ENCODE data around the gene CEP112.
"Not testable (repeated sequence)": the region's sequence is repeated elsewhere in the genome, so short reads cannot be mapped to it uniquely, and the experiment has no call there.

Gene CEP112

DNA sequence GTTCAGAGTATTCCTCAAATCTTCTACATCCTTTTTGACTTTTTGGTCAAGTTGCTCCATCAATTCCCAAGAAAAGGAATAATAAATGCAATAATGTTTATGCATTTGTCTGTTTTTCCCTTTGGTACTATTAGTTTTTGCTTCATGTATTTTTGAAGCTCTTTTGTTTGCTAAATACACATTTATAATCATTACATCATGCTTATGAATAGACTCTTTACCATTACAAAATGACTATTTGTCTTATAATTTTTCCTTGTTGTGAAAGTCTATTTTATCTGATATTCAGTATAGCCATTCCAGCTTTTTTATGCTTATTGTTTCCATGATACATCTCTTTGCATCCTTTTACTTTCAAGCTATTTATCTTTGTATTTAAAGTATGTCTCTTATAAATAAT is 41.2 kb downstream of the CEP112 start:
- DNase-seq (ENCODE audit: low spot score): no peak

DNA sequence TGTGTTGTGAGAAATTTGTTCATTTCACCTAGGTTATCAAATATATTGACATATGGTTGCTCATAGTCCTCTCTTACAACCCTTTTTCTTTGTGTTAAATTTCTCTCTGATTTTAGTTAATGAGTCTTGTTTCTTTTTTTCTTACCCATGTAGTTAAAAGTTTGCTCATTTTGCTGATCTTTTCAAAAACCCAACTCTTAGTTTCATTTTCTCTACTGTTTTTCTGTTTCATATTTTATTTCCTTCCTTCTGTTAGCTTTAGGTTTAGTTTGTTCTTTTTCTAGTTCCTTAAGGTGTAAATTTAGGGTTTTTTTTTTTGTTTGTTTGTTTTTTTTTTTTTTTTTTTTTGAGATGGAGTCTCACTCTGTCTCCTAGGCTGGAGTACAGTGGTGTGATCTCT is 42.4 kb downstream of the CEP112 start:
- DNase-seq (ENCODE audit: low spot score): no peak

DNA sequence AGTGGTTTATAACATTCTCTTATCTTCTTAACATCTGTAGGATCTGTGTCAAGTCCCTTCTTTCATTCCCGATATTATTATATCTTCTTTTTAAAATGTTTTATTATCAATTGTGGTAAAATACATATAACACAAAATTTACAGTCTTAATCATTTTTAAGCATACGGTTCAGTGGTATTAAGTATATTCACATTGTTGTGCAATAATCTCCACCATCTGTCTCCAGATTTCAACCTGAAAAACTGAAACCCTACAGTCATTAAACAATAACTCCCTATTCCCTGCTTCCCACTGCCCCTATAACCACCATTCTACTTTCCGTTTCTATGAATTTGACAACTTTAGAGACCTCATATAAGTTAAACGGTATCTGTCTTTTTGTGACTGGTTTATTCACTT is 45.5 kb downstream of the CEP112 start:
- no peak for DNase-seq (ENCODE audit: low spot score)

DNA sequence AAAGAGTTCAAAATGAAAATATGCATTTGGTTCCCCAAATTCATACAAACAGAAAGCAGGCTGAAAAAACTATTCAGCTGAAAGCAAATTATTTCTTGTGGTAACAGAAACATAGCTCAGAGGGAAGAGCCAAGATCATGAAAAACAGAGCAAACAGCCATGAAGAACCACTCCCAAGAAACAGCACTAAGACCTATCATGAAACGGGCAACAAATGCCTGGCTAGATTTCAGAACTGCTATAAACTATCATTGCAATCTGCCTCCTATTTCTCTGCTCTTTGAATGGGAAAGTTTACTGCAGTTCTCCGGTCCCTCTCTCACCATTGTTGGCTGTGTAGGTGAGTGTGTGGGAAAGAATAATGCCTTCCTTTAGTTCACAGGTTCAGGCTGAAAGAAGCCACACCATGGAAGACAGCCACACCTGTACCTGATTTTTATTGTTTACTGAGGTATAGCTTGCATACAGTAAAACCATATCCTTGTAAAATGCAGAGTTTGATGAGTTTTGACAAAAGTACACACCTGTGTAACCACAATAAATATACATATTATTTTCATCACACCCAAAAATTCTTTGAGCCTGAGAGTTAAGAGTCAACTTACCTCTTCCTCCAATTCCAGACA is 48.2 kb downstream of the CEP112 start:
- DNase-seq (ENCODE audit: low spot score): no peak

DNA sequence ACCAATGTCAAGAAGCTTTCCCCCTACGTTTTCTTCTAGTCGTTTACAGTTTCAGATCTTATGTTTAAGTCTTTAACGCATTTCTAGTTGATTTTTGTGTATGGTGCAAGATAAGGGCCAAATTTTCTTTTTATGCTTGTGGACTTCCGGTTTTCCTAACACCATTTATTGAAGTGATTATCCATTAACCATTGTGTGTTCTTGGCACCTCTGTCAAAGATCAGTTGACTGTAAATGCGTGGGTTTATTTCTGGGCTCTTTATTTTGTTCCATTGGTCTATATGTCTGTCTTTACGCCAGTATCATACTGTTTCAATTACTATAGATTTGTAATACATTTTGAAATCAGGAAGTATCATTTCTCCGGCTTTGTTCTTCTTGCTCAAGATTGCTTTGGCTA is 49.5 kb downstream of the CEP112 start:
- DNase-seq (ENCODE audit: low spot score): no peak

DNA sequence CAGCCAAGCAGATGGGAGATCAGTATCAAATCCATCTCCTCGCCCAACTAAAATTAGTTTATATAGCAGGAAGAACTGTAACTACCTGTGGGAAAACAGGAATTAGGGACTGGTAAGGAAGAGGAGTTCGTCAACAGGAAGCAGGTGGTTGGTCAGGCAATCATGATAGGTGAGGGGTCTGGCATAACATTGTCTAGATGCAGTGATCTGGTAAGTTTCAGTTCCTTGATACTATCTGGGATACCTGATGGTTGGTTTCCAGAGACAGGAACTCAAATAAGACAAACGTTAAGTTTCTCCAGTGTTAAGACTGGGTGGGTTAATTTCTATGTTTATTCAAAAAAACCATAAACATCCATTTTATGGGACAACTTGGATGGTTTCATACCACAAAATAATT is 53.8 kb downstream of the CEP112 start:
- DNase-seq (ENCODE audit: low spot score): no peak

DNA sequence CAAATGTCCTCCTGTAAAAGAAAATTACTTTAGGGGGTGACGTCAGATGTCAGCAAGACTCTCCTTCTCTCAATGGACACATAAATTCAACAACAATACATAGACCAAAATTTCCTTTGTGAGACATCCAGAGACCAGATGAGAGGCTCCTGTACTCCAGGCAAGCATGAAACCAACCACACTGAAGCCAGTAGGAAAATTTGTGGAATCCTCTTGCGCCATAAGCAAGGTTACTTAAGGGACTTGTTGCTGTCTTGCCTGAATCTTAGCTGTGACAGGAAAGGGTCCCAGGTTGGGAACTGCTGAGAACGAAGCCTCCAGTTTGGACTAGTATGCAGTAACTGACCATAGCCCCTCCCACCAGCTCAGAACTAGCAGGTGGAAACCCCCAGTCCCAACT is 56.0 kb downstream of the CEP112 start:
- no peak for DNase-seq (ENCODE audit: low spot score)

DNA sequence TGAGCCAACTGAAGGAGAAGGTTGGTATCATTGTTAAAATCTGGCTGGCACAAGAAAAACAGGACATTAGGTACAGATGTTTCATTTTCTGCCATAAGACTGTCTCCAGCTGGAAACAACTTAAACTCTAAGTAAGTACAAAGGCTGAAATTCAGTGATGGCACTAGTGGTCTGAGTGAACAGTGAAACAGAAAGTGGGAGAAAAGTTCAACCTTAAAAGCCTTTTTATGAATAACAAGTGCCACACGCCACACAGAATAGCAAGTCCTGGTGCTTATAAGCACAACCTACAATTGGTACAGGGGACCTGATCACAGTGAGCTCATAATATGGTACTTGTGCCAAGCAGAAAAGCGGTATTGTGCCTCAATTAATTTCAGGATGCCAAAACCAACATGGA is 56.7 kb downstream of the CEP112 start:
- no peak for DNase-seq (ENCODE audit: low spot score)

DNA sequence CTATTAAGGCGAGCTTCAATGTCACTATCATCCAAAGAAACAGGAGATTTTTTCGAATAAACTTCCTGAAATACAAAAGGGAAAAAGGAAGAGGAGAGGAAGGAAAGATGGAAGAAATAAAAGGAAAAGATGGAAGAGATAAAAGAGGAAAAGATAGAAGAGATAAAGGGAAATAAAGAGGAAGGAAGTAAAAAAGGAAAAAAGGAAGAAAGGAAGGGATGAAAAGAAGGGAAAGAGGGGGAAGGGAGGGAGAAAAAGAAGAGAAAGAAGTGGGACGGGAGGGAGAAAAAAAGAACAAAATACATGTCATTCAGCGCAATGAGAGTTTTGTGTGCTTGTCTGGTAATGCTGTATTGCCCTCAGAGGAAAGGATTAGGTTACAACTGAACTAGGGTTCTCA is 62.2 kb downstream of the CEP112 start:
- no peak for DNase-seq (ENCODE audit: low spot score)

DNA sequence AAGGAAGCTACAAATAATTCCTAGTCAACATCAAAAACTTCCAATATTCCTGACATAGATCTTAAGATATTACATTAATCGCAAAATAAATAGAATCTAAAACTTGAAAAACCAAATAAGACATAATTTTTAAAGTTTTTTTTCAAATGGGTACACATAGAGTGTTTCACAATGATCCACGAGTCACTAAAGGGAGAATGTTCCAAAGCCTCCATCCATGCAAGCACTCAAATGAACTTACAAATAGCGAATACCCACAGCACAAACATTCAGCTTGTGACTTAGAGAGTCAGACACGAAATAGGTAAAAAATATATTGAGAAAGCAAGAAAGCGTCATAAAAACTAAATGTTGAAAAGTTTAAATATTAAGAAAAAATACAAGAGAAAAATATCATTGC is 65.7 kb downstream of the CEP112 start:
- DNase-seq (ENCODE audit: low spot score): no peak

DNA sequence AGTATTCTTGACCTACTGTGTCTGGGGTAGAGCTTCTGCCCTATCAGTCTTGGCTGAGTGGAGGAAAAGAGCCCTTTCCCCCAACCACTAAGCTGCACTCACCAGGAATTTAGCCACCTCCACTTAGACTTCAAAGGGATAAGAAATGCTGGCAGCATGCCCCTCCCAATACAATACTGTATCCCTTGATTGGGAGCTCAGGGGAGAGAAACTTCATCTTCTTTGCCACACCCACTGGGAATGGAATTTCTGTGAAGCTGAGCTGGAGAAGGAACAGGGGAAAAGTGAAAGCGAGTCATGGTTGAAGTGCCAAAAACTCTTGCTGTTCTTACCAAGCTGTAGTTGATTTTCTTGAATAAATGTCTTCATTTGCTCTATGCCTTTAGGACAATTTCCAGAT is 68.8 kb downstream of the CEP112 start:
- no peak for DNase-seq (ENCODE audit: low spot score)

DNA sequence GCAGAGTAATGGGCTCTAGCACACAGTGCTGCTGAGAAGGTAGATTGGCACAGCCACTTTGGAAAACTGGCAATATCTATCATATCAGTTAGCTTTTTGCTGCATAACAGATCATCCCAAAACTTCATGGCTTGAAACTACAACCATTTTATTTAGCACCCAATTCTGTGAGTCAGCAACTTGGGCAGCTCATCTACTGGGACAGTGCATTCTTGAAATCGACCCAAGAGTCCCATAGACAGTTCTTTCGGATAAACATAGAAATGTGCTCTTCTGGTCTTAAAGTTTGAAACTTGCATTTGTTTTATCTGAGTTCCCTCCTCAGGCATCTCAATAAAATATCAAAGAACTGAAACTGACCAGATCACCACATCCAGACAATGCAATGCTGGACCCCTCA is 76.7 kb downstream of the CEP112 start:
- no peak for DNase-seq (ENCODE audit: low spot score)

DNA sequence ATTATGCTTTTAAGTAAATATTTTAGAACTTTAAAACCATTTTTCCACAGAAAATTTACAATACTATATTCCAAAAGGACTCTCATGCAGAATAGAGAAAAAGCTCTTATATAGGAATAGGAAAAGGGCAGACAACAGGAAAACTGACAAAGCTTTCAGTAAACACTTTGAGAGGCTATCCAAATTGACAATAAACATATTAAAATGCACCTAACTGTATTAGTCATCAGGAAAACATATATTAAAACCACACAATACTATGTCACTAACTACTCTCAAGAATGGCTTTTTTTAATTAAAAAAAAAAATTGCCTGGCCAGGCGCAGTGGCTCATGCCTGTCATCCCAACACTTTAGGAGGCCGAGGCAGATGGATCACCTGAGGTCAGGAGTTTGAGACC is 77.3 kb downstream of the CEP112 start:
- no peak for DNase-seq (ENCODE audit: low spot score)

DNA sequence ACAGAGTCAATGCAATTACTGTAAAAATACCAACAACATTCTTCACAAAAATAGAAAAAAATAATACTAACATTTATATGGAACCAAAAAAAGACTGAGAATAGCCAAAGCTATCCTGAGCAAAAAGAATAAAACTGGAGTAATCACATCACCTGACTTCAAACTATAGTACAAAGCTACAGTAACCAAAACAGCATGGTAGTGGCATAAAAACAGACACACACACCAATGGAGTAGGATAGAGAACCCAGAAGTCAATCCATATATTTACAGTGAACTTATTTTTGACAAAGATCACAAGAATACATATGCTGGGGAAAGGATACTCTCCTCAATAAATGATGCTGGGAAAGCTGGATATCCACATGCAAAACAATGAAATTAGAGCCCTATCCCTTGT is 84.2 kb downstream of the CEP112 start:
- DNase-seq (ENCODE audit: low spot score): no peak

DNA sequence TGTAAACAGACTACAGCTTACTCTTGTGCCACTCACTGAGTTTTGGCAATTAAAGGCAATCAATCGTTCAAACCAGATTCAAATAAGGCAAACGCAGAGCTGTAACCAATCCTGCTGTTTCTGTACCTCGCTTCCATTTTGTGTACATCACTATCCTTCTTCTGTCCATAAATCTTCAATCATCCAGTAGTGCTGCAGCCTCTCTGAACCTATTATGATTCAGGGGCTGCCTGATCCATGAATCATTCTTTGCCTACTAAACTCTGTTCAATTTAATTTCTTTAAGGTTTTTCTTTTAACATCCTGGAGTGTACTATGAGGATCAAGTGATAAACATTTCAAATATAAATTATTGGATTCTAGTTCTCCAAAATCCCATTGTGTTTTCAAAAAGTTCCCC is 93.9 kb downstream of the CEP112 start:
- DNase-seq (ENCODE audit: low spot score): no peak

DNA sequence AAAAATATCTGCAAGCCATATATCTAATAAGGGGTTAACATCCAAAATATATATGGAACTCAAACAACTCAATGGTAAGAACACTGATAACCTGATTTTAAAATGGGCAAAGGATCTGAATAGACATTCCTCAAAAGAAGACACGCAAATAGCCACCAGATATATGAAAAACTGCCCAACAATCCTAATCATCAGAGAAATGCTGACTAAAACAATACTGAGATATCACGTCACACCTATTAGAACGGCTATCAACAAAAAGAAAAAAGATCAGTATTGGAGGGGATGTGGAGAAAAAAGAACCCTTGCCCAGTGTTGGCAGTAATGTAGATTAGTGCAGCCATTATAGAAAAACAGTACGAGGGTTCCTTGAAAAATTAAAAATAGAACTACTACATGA is 97.2 kb downstream of the CEP112 start:
- DNase-seq (ENCODE audit: low spot score): no peak

DNA sequence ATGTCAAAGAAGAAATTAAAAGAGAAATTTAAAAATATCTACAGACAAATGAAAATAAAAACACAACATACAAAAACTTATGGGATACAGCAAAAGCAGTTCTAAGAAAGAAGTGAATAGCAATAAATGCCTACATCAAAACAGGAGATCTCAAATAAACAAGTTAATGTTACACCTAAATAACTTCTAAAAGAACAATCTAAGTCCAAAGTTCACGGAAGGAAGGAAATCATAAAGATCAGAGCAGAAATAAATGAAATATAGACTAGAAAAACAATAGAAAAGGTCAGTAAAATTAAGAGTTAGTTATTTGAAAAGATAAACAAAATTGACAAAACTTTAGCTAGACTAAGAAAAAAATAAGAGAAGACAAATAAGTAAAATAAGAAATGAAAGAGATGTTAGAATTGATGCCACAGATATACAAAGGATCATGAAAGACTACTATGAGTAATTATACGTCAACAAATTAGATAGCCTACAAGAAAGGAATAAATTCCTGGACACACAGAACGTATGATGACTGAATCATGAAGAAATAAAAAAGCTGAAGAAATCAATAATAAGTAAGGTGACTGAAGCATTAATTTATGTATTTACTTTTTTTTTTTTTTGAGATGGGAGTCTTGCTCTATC is 100.4 kb downstream of the CEP112 start:
- no peak for DNase-seq (ENCODE audit: low spot score)

DNA sequence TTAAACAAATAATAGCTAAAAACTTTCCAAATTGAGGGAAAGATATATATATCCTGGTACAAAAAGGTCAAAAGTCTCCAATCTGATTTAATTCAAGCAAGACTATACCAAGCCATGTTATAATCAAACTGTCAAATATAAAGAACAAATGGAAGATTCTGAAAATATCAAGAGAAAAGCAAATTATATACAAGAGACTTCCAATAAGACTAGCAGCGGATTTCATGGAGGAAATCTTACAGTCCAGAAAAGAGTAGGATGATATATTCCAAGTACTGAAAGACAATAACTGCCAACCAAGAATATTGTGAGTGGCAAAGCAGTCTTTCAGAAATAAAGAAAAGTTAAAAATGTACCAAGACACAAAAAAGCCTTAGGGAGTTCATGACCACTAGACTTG is 102.2 kb downstream of the CEP112 start:
- no peak for DNase-seq (ENCODE audit: low spot score)

DNA sequence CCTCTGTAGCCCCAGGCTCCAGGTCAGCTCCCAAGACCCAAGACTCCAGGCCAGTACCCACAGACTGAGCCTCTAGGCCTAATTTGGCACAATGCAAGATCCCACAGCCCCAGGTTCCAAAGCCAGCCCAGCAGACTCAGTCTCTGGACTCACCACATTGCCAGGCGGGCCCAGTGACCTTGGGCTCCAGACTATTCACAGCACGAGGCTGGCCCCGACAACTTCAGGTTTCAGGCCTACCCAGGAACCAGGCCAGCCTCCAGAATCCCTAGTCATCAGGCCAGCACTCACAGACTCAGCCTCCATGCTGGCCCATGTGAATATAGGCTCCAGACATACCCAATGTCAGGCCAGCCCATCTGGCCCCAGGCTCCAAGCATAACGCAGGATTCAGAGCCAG is 103.8 kb downstream of the CEP112 start:
- no peak for DNase-seq (ENCODE audit: low spot score)

DNA sequence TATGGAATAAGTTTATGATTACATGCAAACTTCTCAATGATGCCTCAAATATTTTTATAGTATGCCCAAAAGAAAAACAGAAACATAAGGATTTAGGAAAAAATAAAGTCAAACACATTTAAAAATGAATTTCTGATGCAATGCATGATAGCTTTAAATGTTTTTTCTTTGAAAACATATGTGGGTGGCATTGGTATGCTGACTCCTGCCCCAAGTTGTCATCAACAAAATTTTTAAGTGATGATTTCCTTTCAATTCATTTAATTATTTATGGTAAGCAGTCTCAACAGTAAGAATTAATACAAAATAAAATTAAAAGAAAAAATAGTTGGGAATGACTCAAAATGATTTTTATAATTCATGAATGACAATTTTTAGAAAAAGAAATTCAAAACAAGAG is 104.9 kb downstream of the CEP112 start:
- no peak for DNase-seq (ENCODE audit: low spot score)

DNA sequence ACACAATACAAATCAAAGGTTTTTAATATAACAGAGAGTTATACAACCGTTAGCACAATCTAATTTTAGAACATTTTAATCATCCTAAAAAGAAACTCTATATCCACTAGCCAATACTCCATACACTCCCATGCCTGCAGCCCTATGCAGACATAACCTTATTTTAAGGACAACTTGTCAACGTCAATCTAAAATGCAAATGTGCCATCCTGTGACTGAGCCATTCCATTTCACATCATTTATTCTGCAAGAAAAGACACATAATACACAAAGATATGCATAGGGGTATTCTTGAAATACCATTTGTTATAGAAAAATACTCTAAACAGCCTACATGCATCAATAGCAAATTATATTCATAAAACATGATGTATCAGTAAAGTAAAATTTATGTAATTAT is 106.7 kb downstream of the CEP112 start:
- DNase-seq (ENCODE audit: low spot score): no peak

DNA sequence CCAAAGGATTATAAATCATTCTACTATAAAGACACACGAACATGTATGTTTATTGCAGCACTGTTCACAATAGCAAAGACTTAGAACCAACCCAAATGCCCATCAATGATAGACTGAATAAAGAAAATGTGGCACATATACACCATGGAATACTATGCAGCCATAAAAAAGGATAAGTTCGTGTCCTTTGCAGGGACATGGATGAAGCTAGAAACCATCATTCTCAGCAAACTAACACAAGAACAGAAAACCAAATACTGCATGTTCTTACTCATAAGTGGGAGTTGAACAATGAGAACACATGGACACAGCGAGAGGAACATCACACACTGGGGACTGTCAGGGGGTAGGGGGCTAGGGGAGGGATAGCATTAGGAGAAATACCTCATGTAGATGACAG is 111.3 kb downstream of the CEP112 start:
- not testable (repeated sequence) for DNase-seq (ENCODE audit: low spot score)

DNA sequence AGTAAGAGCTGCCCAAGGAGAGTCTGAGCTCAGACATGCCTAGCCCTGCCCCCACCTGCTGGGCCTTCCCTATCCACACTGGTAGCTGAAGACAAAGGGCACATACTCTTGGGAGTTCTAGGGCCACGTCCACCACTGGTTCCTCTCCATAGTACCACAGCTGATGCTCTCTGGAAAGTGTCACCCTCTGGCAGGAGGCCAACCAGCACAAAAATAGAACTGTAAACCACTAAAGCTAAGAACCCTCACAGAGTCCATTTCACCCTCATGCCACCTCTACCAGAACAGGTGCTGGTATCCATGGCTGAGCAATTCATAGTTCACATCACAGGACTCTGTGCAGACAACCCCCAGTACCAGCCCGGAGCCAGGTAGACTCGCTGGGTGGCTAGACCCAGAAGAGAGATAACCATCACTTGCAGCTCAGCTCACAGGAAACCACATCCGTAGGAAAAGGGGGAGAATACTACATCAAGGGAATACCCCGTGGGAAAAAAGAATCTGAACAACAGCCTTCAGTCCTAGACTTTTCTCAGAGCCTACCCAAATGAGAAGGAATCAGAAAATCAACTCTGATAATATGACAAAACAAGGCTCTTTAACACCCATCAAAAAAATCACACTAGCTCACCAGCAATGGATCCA is 115.3 kb downstream of the CEP112 start:
- no peak for DNase-seq (ENCODE audit: low spot score)

DNA sequence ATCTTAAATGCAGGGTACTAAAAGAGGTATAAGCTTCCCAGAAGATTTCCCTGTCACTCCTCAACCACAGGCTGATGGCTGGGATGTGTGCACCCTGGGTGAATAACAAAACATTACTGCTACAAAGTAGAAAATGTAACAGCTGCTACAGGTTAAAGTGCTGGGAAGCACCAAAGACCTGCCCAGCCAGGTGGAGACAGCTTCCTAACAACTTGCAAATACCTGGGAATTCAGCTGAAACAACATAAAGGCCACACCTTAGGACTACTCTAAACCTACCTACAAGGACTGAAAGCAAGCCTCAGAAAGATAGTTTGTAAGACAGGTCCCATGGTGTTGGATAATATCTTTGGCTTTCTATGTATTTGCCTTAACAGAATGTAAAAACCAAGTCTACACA is 118.5 kb downstream of the CEP112 start:
- no peak for DNase-seq (ENCODE audit: low spot score)

All from CD4-positive, alpha-beta T cell treated with Interleukin-2 at 100 ng/mL for 4 hours (primary cell).